H1 (cell line): ENCODE measurements around the gene GRIK4. TPM values are rescaled to one million over a fixed set of nuclear protein-coding genes. Genes with fewer than 3 reads are reported as not detected.

Experiments
- CTCF ChIA-PET: fragments of 300-600 bp; sonication (Branson Sonifier 250); formaldehyde crosslinking; loops from one replicate; lab custom pipeline; 2021; ENCODE audit not compliant: partially characterized antibody; lab: Charles Lee
- POLR2A ChIA-PET: fragments of 300-600 bp; sonication (Branson Sonifier 250); formaldehyde crosslinking; loops from one replicate; lab custom pipeline; 2021; ENCODE audit warnings: inconsistent platforms; ENCODE audit not compliant: partially characterized antibody; lab: Charles Lee
- DNase-seq, 2 experiments: peaks; one replicate each; pipeline versions ENCODE4 v3.0.0 to v3.0.0-alpha.2; 2010 to 2022; ENCODE audit warnings: low spot score in 2 of 2, low read depth in 1 of 2, mixed read lengths in 1 of 2
- FAIRE-seq: peaks from 2 replicates; lab custom pipeline; 2011; peaks lifted over from hg19 to GRCh38; lab: Jason Lieb, UNC
- H2AFZ ChIP-seq: 2 replicates; pipeline ENCODE4 v1.8.1; 2012; ENCODE audit warnings: low read length, inconsistent platforms
- H2AK5ac ChIP-seq: 2 replicates; pipeline ENCODE4 v1.6.1; 2013; ENCODE audit warnings: low read depth, low read length
- H2BK120ac ChIP-seq: replicated peaks from 2 replicates; pipeline ENCODE3; 2013; ENCODE audit warnings: low read depth, low read length, inconsistent platforms
- H2BK12ac ChIP-seq: 2 replicates; pipeline ENCODE4 v1.6.1; 2013; ENCODE audit warnings: low read depth, low read length
- H2BK15ac ChIP-seq: 2 replicates; pipeline ENCODE4 v1.6.1; 2013; ENCODE audit warnings: low read length
- H2BK20ac ChIP-seq: 2 replicates; pipeline ENCODE4 v1.6.1; 2013; ENCODE audit warnings: low read length
- H2BK5ac ChIP-seq: 2 replicates; pipeline ENCODE4 v1.6.1; 2013; ENCODE audit warnings: low read depth, low read length
- H3K14ac ChIP-seq: 2 replicates; pipeline ENCODE4 v1.6.1; 2013; ENCODE audit warnings: inconsistent platforms; ENCODE audit not compliant: insufficient read length
- H3K18ac ChIP-seq: 2 replicates; pipeline ENCODE4 v1.6.1; 2013; ENCODE audit warnings: low read length; ENCODE audit errors: extremely low read depth
- H3K23ac ChIP-seq: 2 replicates; pipeline ENCODE4 v1.6.1; 2013; ENCODE audit warnings: inconsistent platforms; ENCODE audit not compliant: insufficient read length
- H3K23me2 ChIP-seq: 2 replicates; pipeline ENCODE4 v1.6.1; 2013; ENCODE audit warnings: low read depth, low read length
- H3K27ac ChIP-seq: 2 replicates; pipeline ENCODE4 v1.6.1; 2011; ENCODE audit warnings: low read depth, low read length, inconsistent platforms
- H3K27me3 ChIP-seq, 4 experiments: replicated peaks in 1 of 4; 1 replicate in 1 of 4; 2 replicates in 3 of 4; pipeline versions ENCODE4 v1.6.1 to v1.8.1; 2011 to 2013; ENCODE audit warnings: low read length in 3 of 4, mild to moderate bottlenecking in 3 of 4, inconsistent platforms in 2 of 4, mixed read lengths in 2 of 4, moderate library complexity in 1 of 4; ENCODE audit not compliant: control insufficient read depth in 3 of 4, insufficient read depth in 3 of 4; ENCODE audit errors: extremely low read depth in 1 of 4
- H3K36me3 ChIP-seq, 4 experiments: 2 replicates each; pipeline versions ENCODE4 v1.6.1 to v1.8.1; 2011 to 2013; ENCODE audit warnings: mild to moderate bottlenecking in 4 of 4, low read length in 3 of 4, moderate library complexity in 2 of 4, control low read depth in 1 of 4, inconsistent platforms in 1 of 4; ENCODE audit not compliant: insufficient read depth in 4 of 4, control insufficient read depth in 2 of 4
- H3K4ac ChIP-seq: replicated peaks from 2 replicates; pipeline ENCODE3; 2013; ENCODE audit warnings: low read length, low read depth, mixed read lengths, inconsistent platforms; ENCODE audit not compliant: insufficient read length
- H3K4me1 ChIP-seq, 4 experiments: replicated peaks in 1 of 4; 1 replicate in 1 of 4; 2 replicates in 3 of 4; pipeline versions ENCODE4 v1.6.1 to v1.8.1; 2011 to 2013; ENCODE audit warnings: low read length in 3 of 4, inconsistent platforms in 2 of 4, mixed read lengths in 1 of 4; ENCODE audit not compliant: insufficient read depth in 4 of 4, control insufficient read depth in 3 of 4
- H3K4me2 ChIP-seq, 2 experiments: 2 replicates each; pipeline versions ENCODE4 v1.6.1 to v1.8.1; 2011 to 2013; ENCODE audit warnings: low read depth in 2 of 2, low read length in 2 of 2, control low read depth in 1 of 2, inconsistent platforms in 1 of 2, mild to moderate bottlenecking in 1 of 2; ENCODE audit not compliant: insufficient read depth in 1 of 2
- H3K4me3 ChIP-seq, 4 experiments: fragments of 200-600, 300-600 bp in 1 of 4; sonication (generic), shearing (Covaris generic), sonication (Bioruptor Twin) in 1 of 4; 2 replicates each; pipeline versions ENCODE4 v1.5.1 to v1.8.1; 2011 to 2016; ENCODE audit warnings: low read length in 4 of 4, low read depth in 3 of 4, control low read depth in 2 of 4, inconsistent platforms in 2 of 4, mild to moderate bottlenecking in 2 of 4, mixed read lengths in 1 of 4, moderate library complexity in 1 of 4; ENCODE audit not compliant: insufficient read depth in 2 of 4; ENCODE audit errors: extremely low read depth in 1 of 4
- H3K56ac ChIP-seq: replicated peaks from 2 replicates; pipeline ENCODE3; 2013; ENCODE audit warnings: low read depth, mild to moderate bottlenecking, mixed read lengths, low read length, inconsistent platforms; ENCODE audit not compliant: insufficient read length
- H3K79me1 ChIP-seq: 2 replicates; pipeline ENCODE4 v1.6.1; 2013; ENCODE audit warnings: low read depth, low read length, control low read depth
- H3K79me2 ChIP-seq, 2 experiments: 2 replicates each; pipeline versions ENCODE4 v1.6.1 to v1.8.1; 2012 to 2013; ENCODE audit warnings: low read length in 2 of 2, mild to moderate bottlenecking in 2 of 2, inconsistent platforms in 1 of 2; ENCODE audit not compliant: insufficient read depth in 2 of 2, control insufficient read depth in 1 of 2
- H3K9ac ChIP-seq, 4 experiments: replicated peaks in 1 of 4; 1 replicate in 1 of 4; 2 replicates in 3 of 4; pipeline versions ENCODE4 v1.6.1 to v1.8.1; 2011 to 2013; ENCODE audit warnings: low read depth in 3 of 4, low read length in 3 of 4, control low read depth in 2 of 4, mild to moderate bottlenecking in 2 of 4, moderate library complexity in 2 of 4, inconsistent platforms in 1 of 4; ENCODE audit errors: extremely low read depth in 1 of 4
- H3K9me3 ChIP-seq, 2 experiments: 2 replicates each; pipeline versions ENCODE4 v1.6.1 to v1.8.1; 2012 to 2013; ENCODE audit warnings: mild to moderate bottlenecking in 2 of 2, moderate library complexity in 2 of 2, control low read depth in 1 of 2, inconsistent platforms in 1 of 2, low read depth in 1 of 2, low read length in 1 of 2, mixed read lengths in 1 of 2; ENCODE audit not compliant: insufficient read depth in 2 of 2
- H4K20me1 ChIP-seq, 2 experiments: replicated peaks in 1 of 2; 2 replicates each; pipeline versions ENCODE3 to v1.8.1; 2011 to 2013; ENCODE audit warnings: inconsistent platforms in 2 of 2, low read length in 2 of 2, mild to moderate bottlenecking in 1 of 2; ENCODE audit not compliant: insufficient read depth in 2 of 2, control insufficient read depth in 1 of 2
- H4K5ac ChIP-seq: 2 replicates; pipeline ENCODE4 v1.6.1; 2013; ENCODE audit warnings: low read length, low read depth, mixed read lengths, inconsistent platforms; ENCODE audit not compliant: insufficient read length
- H4K8ac ChIP-seq: 2 replicates; pipeline ENCODE4 v1.8.0; 2013; ENCODE audit warnings: mild to moderate bottlenecking, moderate library complexity, low read length, inconsistent platforms; ENCODE audit not compliant: insufficient read depth; ENCODE audit errors: extremely low read depth
- H4K91ac ChIP-seq: replicated peaks from 2 replicates; pipeline ENCODE3; 2013; ENCODE audit warnings: low read length, mixed read lengths, inconsistent platforms; ENCODE audit not compliant: insufficient read length
- ATF2 ChIP-seq: IDR thresholded peaks from 2 replicates; pipeline ENCODE4 v1.6.1; 2012; ENCODE audit warnings: low read length, inconsistent platforms
- CBX5 ChIP-seq: fragments of 300-800, 300-1000 bp; sonication (generic); IDR thresholded peaks from 2 replicates; pipeline ENCODE4 v1.7.1; 2016; ENCODE audit warnings: antibody characterized with exemption, low read length, low read depth
- CHD2 ChIP-seq: IDR thresholded peaks from 2 replicates; pipeline ENCODE4 v1.6.1; 2012; ENCODE audit warnings: low read length, improper control_type of control experiment
- HDAC6 ChIP-seq: IDR thresholded peaks from one replicate; pipeline ENCODE4 v1.7.1; 2012; ENCODE audit warnings: low read depth, mild to moderate bottlenecking, inconsistent platforms, low read length, moderate library complexity
- KDM5A ChIP-seq: fragments of 200-600 bp; IDR thresholded peaks from 2 replicates; pipeline ENCODE4 v1.7.1; 2012; ENCODE audit warnings: mild to moderate bottlenecking, low read length, inconsistent platforms, mixed read lengths
- POLR2A ChIP-seq, 2 experiments: IDR thresholded peaks; 1 replicate in 1 of 2; 2 replicates in 1 of 2; pipeline ENCODE4 v1.6.1; 2011; ENCODE audit warnings: low read depth in 2 of 2, low read length in 2 of 2, mild to moderate bottlenecking in 2 of 2; ENCODE audit errors: control extremely low read depth in 1 of 2
- POLR2AphosphoS5 ChIP-seq: IDR thresholded peaks from 2 replicates; pipeline ENCODE4 v1.6.1; 2011; ENCODE audit warnings: low read depth, low read length
- RBBP5 ChIP-seq: IDR thresholded peaks from 2 replicates; pipeline ENCODE4 v1.7.1; 2012; ENCODE audit warnings: low read depth, mild to moderate bottlenecking, inconsistent platforms, low read length, moderate library complexity, borderline replicate concordance
- SIN3A ChIP-seq, 2 experiments: IDR thresholded peaks in 1 of 2; conservative IDR thresholded peaks in 1 of 2; 2 replicates each; pipeline ENCODE4 v1.6.1; 2011 to 2012; ENCODE audit warnings: low read length in 2 of 2, improper control_type of control experiment in 1 of 2, low read depth in 1 of 2, mild to moderate bottlenecking in 1 of 2
- WGBS, 2 experiments: shearing (Covaris generic) in 1 of 2; methylation state at CpG; one replicate each; pipeline versions ENCODE4 v1.1.6 to v1.1.7; 2013 to 2015; ENCODE audit warnings: low lambda C conversion rate in 2 of 2, mixed read lengths in 2 of 2, inconsistent platforms in 1 of 2, low coverage in 1 of 2, missing lambda C conversion rate in 1 of 2; ENCODE audit not compliant: insufficient replicate concordance in 2 of 2, insufficient coverage in 1 of 2, insufficient read length in 1 of 2; ENCODE audit errors: extremely low coverage in 1 of 2, missing lambda C conversion rate in 1 of 2; 5-methylcytosine and 5-hydroxymethylcytosine counted together
- polyA plus RNA-seq, 7 experiments: library from polyadenylated mRNA; depleted of rRNA in 3 of 7; stranded (reverse) in 5 of 7; unstranded in 2 of 7; fragments of >200 nt in 5 of 7; fragments of 200-250 nt in 2 of 7; gene quantifications; 1 replicate in 5 of 7; 2 replicates in 1 of 7; 4 replicates in 1 of 7; pipeline versions ENCODE4 v1.2.1 to v1.2.3, GENCODE V29; 2011 to 2013; ENCODE audit warnings: missing spikeins in 2 of 7, mixed read lengths in 2 of 7
- total RNA-seq: library from RNA; stranded (reverse); fragmentation: NEBNext Ultra II Directional; extraction: Animal tissue kit (Norgen Biotek cat#: 25700); gene quantifications from 2 replicates; pipeline ENCODE4 v1.2.1, GENCODE V29; 2021

GRIK4 gene
- total and polyA plus RNA-seq, 2 of the 8 experiments (the other 6 are each of a cell fraction or from before 2014, with no cell fraction given) = 1.2 to 2.9 TPM

GRCh38 chr11:120525261-120526171 is 14.0 kb downstream of the GRIK4 start:
- H3K18ac ChIP-seq = peak overlapping the region; percentile 22; the same call in 1 of the 2 replicates
- H3K14ac ChIP-seq = no peak overlapping the region
- H4K91ac ChIP-seq = no peak overlapping the region
- CTCF ChIA-PET = interaction anchor here (0.9 to 1.3 kb wide), 8 partner anchors 9 to 389 kb away, joined by 3 to 4 read pairs (median 3); no protein-coding TSS in a partner anchor
- no peak for DNase-seq
- WGBS, 2 experiments = 92% methylated on average over 16 of the region's 16 CpGs; no CpG with 5 or more reads in 1 of the 2 experiments
- H3K79me1 ChIP-seq = no peaks in the 10 kb centered on the region
- no peak overlapping the region for H2BK5ac ChIP-seq
- POLR2A ChIA-PET = interaction anchor here (1.0 kb wide), 1 partner anchor 40 kb away, joined by 3 read pairs; no protein-coding TSS in a partner anchor
- no peak overlapping the region for H4K5ac ChIP-seq
- H3K36me3 ChIP-seq = no peaks in the 10 kb centered on the region
- no peak overlapping the region for H3K27ac ChIP-seq
- peak overlapping the region; percentile 48; the same call in 1 of the 2 replicates for H2BK20ac ChIP-seq
- no peaks in the 10 kb centered on the region for H4K20me1 ChIP-seq
- H3K9ac ChIP-seq = no peak overlapping the region
- H2AK5ac ChIP-seq = no peak overlapping the region
- no peaks in the 10 kb centered on the region; a peak in 2 of 7 replicates for H3K27me3 ChIP-seq
- H3K4ac ChIP-seq = no peak overlapping the region
- peaks cover 3 to 28% (median 16%) of the 10 kb centered on the region in 4 experiments for H3K4me1 ChIP-seq
- H2BK12ac ChIP-seq = peak overlapping the region; percentile 63; the same call in 1 of the 2 replicates
- no peak overlapping the region for H2BK120ac ChIP-seq
- no peak for FAIRE-seq
- H3K23ac ChIP-seq = no peak overlapping the region
- H3K4me3 ChIP-seq = no peak overlapping the region
- H3K4me2 ChIP-seq = no peak overlapping the region
- peaks cover 0 to 3% of the 10 kb centered on the region in 2 experiments; a peak in 1 of 4 replicates for H3K9me3 ChIP-seq
- no peak overlapping the region; the same call in 1 of the 2 replicates for H2BK15ac ChIP-seq
- no peaks in the 10 kb centered on the region; the same call in 1 of the 2 replicates for H3K23me2 ChIP-seq
- H3K79me2 ChIP-seq = no peaks in the 10 kb centered on the region
- H3K56ac ChIP-seq = no peak overlapping the region
- no peak overlapping the region for H4K8ac ChIP-seq
- no peak overlapping the region for H2AFZ ChIP-seq
- no peak for TF ChIP-seq HDAC6
- TF ChIP-seq ATF2 = no peak
- no peak for TF ChIP-seq KDM5A
- no peak for TF ChIP-seq RBBP5
- no peak for TF ChIP-seq POLR2A (IDR thresholded peaks at IDR 0.05; ENCODE audit: control extremely low read depth in 1 of 2, low read depth in 2 of 2, low read length in 2 of 2)
- no peak for TF ChIP-seq SIN3A (conservative IDR thresholded peaks at IDR 0.05 in 1 of 2, IDR thresholded peaks at IDR 0.05 in 1 of 2; ENCODE audit: low read depth in 1 of 2, low read length in 2 of 2)
- TF ChIP-seq CBX5 = no peak
- no peak for TF ChIP-seq CHD2
- TF ChIP-seq POLR2AphosphoS5 = no peak
